AG09319 (cell line): ENCODE data around the gene KLHDC3.

ENCODE experiments used
- DNase-seq: peaks from one replicate; pipeline ENCODE4 v3.0.0-alpha.2; 2010; ENCODE audit warnings: low read depth; ENCODE audit errors: extremely low read depth
- TF ChIP-seq, protein P1 (sequence below): IDR thresholded peaks from 2 replicates; pipeline ENCODE4 v1.5.1; 2011; ENCODE audit warnings: low read depth, mild to moderate bottlenecking, inconsistent platforms, low read length, moderate library complexity

KLHDC3 gene

GRCh38 chr6:42981836-42982235 is 32.2 kb upstream of the KLHDC3 start:
- TF ChIP-seq, protein P1, sequence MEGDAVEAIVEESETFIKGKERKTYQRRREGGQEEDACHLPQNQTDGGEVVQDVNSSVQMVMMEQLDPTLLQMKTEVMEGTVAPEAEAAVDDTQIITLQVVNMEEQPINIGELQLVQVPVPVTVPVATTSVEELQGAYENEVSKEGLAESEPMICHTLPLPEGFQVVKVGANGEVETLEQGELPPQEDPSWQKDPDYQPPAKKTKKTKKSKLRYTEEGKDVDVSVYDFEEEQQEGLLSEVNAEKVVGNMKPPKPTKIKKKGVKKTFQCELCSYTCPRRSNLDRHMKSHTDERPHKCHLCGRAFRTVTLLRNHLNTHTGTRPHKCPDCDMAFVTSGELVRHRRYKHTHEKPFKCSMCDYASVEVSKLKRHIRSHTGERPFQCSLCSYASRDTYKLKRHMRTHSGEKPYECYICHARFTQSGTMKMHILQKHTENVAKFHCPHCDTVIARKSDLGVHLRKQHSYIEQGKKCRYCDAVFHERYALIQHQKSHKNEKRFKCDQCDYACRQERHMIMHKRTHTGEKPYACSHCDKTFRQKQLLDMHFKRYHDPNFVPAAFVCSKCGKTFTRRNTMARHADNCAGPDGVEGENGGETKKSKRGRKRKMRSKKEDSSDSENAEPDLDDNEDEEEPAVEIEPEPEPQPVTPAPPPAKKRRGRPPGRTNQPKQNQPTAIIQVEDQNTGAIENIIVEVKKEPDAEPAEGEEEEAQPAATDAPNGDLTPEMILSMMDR: no peak
- no peak for DNase-seq

DNA sequence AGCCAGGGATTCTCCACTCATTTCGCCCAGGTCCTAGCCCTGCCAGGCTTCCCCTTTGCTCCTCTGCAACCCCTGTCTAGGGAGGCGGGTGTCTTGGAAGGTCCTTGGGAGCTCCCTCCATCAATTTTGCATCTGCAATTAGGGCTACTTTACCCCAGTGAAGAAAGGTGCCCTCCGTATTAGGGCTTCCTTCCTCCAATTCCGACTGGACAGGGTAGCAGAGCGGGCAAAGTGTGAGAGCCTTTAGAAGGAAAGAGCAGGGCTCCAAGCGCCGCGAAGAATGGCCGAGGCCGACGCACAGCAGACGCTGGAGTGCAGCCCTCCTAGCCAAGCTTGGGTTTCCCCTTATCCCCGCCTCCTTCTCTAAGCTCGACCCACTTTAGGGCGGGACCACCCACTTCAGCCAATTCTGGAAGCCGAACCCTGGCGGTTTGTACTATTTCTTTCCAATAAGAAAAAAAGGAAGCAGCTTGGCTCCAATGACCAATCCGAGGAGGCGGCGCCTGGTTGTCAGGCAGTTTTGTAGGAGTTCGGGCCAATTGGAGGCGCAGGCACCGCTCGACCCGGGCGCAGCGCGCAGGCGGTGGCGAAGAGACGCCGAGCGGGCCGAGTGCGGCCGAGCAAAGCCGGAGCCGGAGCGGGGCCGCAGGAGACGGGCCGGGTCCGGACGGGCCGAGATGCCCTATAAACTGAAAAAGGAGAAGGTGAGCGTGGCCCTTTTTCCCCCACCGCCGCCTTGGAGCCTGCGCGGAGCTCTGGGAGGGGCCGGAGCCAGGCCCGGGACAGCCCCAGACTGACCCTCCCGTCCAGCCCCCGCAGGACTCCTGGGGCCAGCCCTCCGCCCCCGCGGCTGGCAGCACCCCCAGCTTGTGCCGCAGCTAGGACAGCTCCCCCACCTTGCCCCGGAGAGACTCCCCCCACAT is 29.8 kb upstream of the KLHDC3 start, which contains the start of gene PPP2R5D:
PPP2R5D (plus strand) TSS at position 570 of the 923 bp plus-strand sequence; CDS start at position 678, 108 bp downstream.
- DNase-seq: peak; percentile 96
- TF ChIP-seq, protein P1: no peak

DNA sequence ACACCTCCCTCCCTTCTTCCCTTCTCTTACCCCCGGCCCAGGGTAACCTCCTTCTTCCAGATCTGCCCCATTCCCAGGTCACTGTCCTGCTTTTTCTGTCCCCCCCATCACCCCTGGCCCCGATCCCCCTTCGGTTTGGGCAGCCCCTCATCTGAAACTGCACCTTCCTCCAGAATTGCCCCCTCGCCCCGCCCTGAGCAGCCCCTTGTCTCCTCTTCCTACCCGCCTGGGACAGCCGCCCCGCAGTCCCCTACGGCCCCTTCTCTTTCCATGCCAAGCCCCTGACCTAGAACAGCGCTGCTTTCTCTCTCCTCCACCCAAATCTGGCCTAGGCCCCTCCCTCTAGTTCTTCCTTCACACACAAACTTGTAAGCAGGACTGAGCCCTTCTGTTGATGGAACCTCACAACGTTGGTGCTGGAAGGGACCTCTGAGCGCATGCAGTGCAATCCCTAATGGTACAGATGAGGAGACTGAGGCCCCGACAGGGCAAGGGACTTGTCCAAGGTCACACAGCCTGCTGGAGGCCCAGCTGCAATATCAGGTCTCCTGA is 29.0 kb upstream of the KLHDC3 start:
- TF ChIP-seq, protein P1: no peak
- DNase-seq: no peak

- TF ChIP-seq, protein P1: no peak
- no peak for DNase-seq
Observed at GRCh38 chr6:42987533-42988451, 26.3 kb upstream of the KLHDC3 start.

DNA sequence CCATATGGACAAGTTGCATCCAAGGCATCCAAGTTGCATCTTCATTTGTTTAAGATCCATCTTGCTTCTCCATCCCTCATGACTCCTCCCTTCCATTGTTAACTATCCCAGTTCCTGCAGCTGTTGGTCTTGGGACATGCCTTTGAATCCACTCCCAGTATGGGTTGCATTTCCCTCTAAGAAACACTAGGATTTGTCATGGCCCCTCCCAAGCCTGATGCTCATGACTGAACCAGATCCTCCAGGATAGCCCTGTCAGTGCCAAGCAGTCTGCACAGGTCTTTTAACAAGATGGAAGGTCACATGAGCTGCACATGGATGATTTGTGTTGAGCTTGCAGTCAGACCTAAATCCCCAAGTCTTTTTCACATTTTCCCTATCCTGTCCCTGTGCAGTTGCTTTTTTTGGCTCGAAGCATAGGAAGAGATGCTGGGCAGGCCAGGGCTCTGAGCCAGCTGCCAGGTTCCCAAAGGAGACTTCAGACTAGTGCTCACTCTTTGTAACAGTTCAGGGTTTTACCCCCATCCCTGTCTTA is 25.5 kb upstream of the KLHDC3 start:
- TF ChIP-seq, protein P1: no peak
- DNase-seq: no peak

DNA sequence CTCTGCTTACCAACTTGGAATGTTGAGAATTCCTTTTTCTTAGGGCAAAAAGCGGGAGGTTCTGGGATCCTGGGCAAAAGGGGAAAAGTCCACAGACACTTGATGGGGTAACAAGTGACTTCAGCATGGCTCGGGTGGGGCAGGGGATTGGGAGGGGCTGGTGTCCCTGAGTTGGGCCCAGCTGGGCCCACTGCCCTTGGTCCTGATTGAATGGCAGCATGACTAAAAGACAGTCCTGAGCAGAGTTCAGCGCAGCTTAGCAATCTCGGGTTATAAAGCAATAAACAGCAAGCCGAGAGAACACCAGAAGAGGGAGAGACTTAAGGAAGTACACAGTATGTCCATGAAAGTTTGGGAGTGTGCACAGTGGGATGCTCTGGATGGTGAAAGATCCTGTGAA is 24.1 kb upstream of the KLHDC3 start:
- TF ChIP-seq, protein P1: no peak
- DNase-seq: no peak
